ENCODE data around the gene PRKCH.

The PRKCH gene

DNA sequence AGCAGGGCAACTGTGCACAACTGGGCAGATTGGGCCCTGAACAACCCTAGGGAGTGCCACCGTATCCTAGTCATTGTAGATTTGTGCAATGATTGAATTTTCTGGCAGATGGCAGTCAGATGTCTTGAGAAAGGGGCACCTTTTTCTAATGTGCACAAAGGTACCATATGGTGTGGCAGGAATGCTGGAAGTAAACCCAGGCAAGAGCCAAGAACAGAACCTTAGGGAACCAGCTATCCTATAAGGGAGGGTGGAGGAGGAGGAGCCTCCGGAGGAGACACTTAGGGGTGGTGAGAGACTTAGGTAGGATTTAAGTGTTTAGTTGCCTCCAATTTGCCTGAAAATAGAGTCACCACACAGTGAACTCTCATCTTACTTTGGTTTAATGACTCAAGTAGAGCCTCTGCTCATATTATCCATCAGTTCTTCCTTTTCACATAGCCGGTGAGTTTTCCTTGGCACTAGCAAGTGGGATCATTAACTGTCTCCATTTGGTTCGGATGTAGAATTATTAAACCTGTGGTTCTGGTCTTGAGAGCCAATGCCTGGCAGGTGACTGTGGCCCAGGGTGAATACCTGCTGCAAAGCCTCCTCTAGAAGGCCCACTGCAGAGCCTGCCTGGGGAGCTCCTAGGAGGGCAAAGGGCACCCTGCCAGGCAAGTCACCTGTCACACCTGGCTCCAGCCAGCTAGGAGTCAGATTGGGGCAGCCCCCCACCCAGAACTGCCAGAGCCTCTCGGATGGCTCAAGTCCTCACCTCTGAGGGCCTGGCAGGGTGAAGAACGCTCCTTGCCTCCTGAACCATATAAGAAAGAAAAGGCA lies 189.6 kb downstream of the PRKCH start:
- no peak for DNase-seq
- H3K4me3 Mint-ChIP-seq: no peak overlapping the region
- no peaks in the 10 kb centered on the region for H3K36me3 Mint-ChIP-seq (ENCODE audit: low read depth)
- H3K27me3 Mint-ChIP-seq (ENCODE audit: low read depth, poor library complexity): peaks cover 9% of the 10 kb centered on the region
- H3K4me1 Mint-ChIP-seq: peaks cover 17% of the 10 kb centered on the region
- H3K9me3 Mint-ChIP-seq: no peaks in the 10 kb centered on the region
- H3K27ac Mint-ChIP-seq: no peak overlapping the region
- TF ChIP-seq, protein P1, sequence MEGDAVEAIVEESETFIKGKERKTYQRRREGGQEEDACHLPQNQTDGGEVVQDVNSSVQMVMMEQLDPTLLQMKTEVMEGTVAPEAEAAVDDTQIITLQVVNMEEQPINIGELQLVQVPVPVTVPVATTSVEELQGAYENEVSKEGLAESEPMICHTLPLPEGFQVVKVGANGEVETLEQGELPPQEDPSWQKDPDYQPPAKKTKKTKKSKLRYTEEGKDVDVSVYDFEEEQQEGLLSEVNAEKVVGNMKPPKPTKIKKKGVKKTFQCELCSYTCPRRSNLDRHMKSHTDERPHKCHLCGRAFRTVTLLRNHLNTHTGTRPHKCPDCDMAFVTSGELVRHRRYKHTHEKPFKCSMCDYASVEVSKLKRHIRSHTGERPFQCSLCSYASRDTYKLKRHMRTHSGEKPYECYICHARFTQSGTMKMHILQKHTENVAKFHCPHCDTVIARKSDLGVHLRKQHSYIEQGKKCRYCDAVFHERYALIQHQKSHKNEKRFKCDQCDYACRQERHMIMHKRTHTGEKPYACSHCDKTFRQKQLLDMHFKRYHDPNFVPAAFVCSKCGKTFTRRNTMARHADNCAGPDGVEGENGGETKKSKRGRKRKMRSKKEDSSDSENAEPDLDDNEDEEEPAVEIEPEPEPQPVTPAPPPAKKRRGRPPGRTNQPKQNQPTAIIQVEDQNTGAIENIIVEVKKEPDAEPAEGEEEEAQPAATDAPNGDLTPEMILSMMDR (IDR thresholded peaks at IDR 0.05): no peak

DNA sequence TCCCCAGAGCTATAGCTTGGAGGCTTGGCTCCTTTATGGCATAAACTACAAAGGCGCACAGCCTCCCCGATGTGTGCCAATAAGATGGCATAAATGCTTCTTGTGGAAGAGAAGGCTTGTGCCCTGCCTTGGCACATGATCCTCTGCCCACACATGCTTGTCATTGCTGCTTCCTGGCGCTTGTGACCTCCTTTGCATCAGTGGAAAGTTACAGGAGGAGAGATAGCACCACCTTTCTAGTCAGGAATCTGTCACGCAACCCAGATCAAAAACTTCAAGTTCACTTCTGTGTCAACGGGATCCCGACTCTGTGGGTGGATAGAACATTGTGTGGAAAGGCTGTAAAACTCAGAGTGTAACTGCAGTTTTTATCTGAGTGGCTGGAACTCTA lies 190.2 kb downstream of the PRKCH start:
- Mint-ChIP-seq H3K36me3 (ENCODE audit: low read depth) (no peaks in the 10 kb centered on the region), H3K4me3 (no peak overlapping the region), H3K4me1 (peaks cover 14% of the 10 kb centered on the region), H3K27me3 (ENCODE audit: low read depth, poor library complexity) (peaks cover 9% of the 10 kb centered on the region), H3K27ac (no peak overlapping the region), H3K9me3 (no peaks in the 10 kb centered on the region)
- no peak for DNase-seq
- TF ChIP-seq, protein P1 (IDR thresholded peaks at IDR 0.05): no peak

DNA sequence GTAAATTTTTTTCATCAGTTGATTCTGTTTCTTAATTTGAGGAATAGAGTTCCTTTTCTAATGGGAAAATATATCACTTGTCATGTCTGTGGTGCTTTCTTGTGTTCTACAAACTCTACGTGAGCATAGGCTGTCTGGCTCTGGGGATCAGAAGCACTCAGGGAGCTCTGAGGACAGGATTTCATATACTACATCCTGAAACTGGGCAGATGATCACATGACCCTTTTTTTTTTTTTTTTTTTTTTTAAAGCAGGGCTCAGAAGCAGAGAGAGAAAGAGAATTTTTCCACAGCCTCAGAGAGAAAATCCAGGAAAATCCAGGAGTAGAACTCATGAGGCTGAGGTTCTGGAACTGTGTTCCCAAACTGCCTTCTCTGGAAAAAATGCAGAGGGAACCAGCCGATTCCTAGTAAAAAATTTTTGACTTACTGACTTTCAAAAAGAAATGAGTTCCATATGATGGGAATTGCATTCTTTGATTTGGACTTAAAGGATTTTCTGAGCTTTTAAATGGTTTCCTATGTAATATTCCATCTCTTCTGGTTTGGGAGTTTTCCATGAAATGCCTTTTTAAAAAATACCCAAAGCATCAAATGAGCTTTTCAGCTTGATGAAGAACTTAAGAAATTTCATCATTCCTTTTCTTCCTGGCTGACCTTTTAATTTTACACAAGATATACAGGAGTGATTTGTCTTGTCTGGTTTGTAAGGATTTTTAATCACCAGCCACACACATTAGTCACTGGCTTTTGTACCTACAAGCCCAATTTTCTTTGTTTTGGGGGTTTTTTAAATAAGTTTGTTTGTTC lies 190.9 kb downstream of the PRKCH start:
- Mint-ChIP-seq H3K4me1 (peaks cover 17% of the 10 kb centered on the region), H3K9me3 (no peaks in the 10 kb centered on the region), H3K27ac (no peak overlapping the region), H3K36me3 (ENCODE audit: low read depth) (no peaks in the 10 kb centered on the region), H3K27me3 (ENCODE audit: low read depth, poor library complexity) (peaks cover 9% of the 10 kb centered on the region), H3K4me3 (no peak overlapping the region)
- DNase-seq: no peak
- TF ChIP-seq, protein P1 (IDR thresholded peaks at IDR 0.05): no peak

DNA sequence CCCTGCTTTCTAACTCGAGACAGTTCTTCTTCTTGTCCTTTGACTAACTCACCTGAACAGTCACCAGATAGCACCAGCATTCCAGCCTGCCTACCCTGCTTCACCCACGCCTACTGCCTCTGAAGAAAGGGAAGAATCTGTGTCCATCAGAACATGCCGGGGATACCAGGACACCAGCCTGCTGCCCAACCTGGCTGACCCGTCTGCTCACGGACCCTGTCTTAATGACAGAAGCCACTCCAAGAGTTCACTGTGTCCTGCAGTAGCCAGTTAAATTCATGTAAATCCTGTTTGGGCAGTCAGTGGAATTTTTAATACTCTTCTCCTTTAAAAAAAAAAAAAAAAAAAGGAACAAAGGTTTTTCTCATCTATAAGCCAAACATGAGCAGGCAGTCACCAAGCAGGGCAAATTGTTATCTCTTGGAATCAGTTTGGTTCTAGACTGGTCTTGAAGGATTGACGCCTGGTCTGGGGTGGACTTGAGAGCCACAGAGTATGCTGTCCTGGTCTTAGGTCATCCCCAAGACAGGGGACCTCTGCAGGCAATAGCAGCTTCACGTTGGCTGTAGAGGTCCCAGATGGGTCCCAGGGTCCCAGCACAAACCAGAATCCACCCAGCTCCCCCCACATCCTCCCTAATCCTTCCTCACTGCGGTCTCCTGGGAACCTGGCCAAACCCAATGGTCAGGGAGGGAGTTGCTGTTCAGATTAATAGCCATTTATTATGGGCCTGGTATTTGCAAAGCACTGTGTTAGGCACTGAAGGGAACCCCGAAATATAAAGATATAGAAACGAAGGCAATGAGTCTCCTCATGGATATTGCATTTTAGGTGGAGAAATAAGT lies 192.8 kb downstream of the PRKCH start:
- TF ChIP-seq, protein P1 (IDR thresholded peaks at IDR 0.05): no peak
- Mint-ChIP-seq H3K9me3 (no peaks in the 10 kb centered on the region), H3K4me3 (no peak overlapping the region)

DNA sequence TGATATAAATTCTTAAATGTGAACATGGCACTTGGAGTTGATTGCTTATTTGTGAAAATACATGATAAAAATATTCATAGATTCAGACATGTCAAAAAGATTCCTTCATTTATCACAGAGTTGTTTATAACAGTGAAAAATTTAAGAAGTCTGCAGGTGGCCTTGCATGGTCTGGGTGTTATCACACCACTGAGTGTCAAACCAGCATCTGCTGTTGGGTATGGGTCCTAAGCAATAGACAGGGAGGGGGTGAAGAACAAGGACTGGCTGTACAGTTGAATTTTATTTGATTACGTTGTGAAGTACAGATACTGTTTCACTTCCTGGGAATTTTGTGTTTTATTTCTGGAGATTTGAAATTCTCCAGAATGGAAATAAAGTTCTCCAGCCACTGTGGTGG lies 193.5 kb downstream of the PRKCH start:
- Mint-ChIP-seq H3K4me3 (no peak overlapping the region), H3K9me3 (no peaks in the 10 kb centered on the region), H3K27ac (no peak overlapping the region), H3K4me1 (peaks cover 21% of the 10 kb centered on the region), H3K36me3 (ENCODE audit: low read depth) (no peaks in the 10 kb centered on the region), H3K27me3 (ENCODE audit: low read depth, poor library complexity) (peaks cover 9% of the 10 kb centered on the region)
- TF ChIP-seq, protein P1 (IDR thresholded peaks at IDR 0.05): no peak
- DNase-seq: no peak

More for the DNA sequence above, 192.8 kb downstream of the PRKCH start:
- H3K27me3 Mint-ChIP-seq (ENCODE audit: low read depth, poor library complexity): peaks cover 9% of the 10 kb centered on the region
- no peak for DNase-seq
- no peaks in the 10 kb centered on the region for H3K36me3 Mint-ChIP-seq (ENCODE audit: low read depth)
- peaks cover 21% of the 10 kb centered on the region for H3K4me1 Mint-ChIP-seq
- H3K27ac Mint-ChIP-seq: no peak overlapping the region

Data from nephron progenitor cell (in vitro differentiated cells).